HCT116 (cell line): Measurements from ENCODE around the gene DOCK11.

Source experiments
- EGR1 ChIP-seq: IDR thresholded peaks from 2 replicates; pipeline ENCODE4 v1.6.1; 2012; ENCODE audit warnings: low read depth
- EZH2 ChIP-seq: fragments of 200-600 bp; sonication (generic); IDR thresholded peaks from 2 replicates; pipeline ENCODE4 v1.6.1; 2017; ENCODE audit warnings: antibody characterized with exemption, mixed run types
- POLR2A ChIP-seq: IDR thresholded peaks from 2 replicates; pipeline ENCODE4 v1.7.0; 2011; ENCODE audit warnings: borderline replicate concordance; ENCODE audit not compliant: insufficient read depth, insufficient read length; ENCODE audit errors: extremely low read depth
- POLR2AphosphoS5 ChIP-seq: IDR thresholded peaks from 2 replicates; pipeline ENCODE4 v1.6.1; 2011; ENCODE audit warnings: mild to moderate bottlenecking, low read depth, low read length, moderate library complexity
- RAD21 ChIP-seq: IDR thresholded peaks from 2 replicates; pipeline ENCODE4 v1.6.1; 2012; ENCODE audit warnings: low read depth, mild to moderate bottlenecking
- SP1 ChIP-seq: IDR thresholded peaks from 2 replicates; pipeline ENCODE4 v1.6.1; 2012; ENCODE audit warnings: low read depth
- SRF ChIP-seq: IDR thresholded peaks from 2 replicates; pipeline ENCODE4 v1.6.1; 2012; ENCODE audit warnings: low read depth
- ZNF274 ChIP-seq: fragments of 200-500 bp; sonication (Bioruptor generic); IDR thresholded peaks from 2 replicates; pipeline ENCODE4 v1.6.1; 2014; ENCODE audit warnings: mild to moderate bottlenecking, low read depth, low read length, inconsistent platforms
- TF ChIP-seq, protein P1 (sequence below), 3 experiments: fragments of 200-600 bp in 1 of 3; sonication (generic) in 1 of 3; IDR thresholded peaks in 2 of 3; conservative IDR thresholded peaks in 1 of 3; 2 replicates each; pipeline ENCODE4 v1.5.1; 2012 to 2017; ENCODE audit warnings: low read depth in 2 of 3, low read length in 2 of 3, antibody characterized with exemption in 1 of 3, borderline replicate concordance in 1 of 3, control low read depth in 1 of 3, mild to moderate bottlenecking in 1 of 3, mixed read lengths in 1 of 3, mixed run types in 1 of 3, moderate library complexity in 1 of 3; ENCODE audit not compliant: insufficient read depth in 1 of 3
- TF ChIP-seq, protein P2 (sequence below): IDR thresholded peaks from 2 replicates; pipeline ENCODE4 v1.6.1; 2012
- TF ChIP-seq, protein P3 (sequence below): IDR thresholded peaks from 2 replicates; pipeline ENCODE4 v1.6.1; 2011; ENCODE audit warnings: mild to moderate bottlenecking, low read length, moderate library complexity; ENCODE audit not compliant: insufficient replicate concordance; ENCODE audit errors: extremely low read depth

DNA sequence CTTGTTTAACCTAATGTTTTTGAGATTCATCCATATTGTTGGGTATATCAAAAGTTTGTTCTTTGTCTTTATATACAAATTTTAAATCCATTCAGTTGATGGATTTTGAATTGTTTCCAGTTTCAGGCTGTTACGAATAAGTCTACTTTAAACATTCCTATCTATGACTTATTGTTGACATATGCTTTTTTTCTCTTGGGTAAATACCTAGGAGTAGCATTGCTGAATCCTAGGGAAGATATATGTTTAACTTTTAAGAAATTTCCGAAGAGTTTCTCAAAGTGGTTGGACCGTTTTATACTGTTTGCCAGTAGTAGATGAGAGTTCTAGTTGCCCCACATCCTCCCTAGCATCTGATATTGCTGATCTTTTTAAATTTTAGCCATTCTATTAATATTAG, 170.9 kb downstream of the DOCK11 start:
- TF ChIP-seq, protein P1, sequence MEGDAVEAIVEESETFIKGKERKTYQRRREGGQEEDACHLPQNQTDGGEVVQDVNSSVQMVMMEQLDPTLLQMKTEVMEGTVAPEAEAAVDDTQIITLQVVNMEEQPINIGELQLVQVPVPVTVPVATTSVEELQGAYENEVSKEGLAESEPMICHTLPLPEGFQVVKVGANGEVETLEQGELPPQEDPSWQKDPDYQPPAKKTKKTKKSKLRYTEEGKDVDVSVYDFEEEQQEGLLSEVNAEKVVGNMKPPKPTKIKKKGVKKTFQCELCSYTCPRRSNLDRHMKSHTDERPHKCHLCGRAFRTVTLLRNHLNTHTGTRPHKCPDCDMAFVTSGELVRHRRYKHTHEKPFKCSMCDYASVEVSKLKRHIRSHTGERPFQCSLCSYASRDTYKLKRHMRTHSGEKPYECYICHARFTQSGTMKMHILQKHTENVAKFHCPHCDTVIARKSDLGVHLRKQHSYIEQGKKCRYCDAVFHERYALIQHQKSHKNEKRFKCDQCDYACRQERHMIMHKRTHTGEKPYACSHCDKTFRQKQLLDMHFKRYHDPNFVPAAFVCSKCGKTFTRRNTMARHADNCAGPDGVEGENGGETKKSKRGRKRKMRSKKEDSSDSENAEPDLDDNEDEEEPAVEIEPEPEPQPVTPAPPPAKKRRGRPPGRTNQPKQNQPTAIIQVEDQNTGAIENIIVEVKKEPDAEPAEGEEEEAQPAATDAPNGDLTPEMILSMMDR (IDR thresholded peaks at IDR 0.05 in 2 of 3, conservative IDR thresholded peaks at IDR 0.05 in 1 of 3; ENCODE audit: borderline replicate concordance in 1 of 3, insufficient read depth in 1 of 3, low read depth in 2 of 3, low read length in 2 of 3), result no peak
- no peak for TF ChIP-seq POLR2A
- no peak for TF ChIP-seq POLR2AphosphoS5
- TF ChIP-seq, protein P2, sequence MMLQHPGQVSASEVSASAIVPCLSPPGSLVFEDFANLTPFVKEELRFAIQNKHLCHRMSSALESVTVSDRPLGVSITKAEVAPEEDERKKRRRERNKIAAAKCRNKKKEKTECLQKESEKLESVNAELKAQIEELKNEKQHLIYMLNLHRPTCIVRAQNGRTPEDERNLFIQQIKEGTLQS, result no peak
- TF ChIP-seq SRF, result no peak
- TF ChIP-seq EGR1, result no peak
- TF ChIP-seq RAD21, result no peak
- TF ChIP-seq ZNF274, result no peak
- no peak for TF ChIP-seq EZH2
- TF ChIP-seq, protein P3, sequence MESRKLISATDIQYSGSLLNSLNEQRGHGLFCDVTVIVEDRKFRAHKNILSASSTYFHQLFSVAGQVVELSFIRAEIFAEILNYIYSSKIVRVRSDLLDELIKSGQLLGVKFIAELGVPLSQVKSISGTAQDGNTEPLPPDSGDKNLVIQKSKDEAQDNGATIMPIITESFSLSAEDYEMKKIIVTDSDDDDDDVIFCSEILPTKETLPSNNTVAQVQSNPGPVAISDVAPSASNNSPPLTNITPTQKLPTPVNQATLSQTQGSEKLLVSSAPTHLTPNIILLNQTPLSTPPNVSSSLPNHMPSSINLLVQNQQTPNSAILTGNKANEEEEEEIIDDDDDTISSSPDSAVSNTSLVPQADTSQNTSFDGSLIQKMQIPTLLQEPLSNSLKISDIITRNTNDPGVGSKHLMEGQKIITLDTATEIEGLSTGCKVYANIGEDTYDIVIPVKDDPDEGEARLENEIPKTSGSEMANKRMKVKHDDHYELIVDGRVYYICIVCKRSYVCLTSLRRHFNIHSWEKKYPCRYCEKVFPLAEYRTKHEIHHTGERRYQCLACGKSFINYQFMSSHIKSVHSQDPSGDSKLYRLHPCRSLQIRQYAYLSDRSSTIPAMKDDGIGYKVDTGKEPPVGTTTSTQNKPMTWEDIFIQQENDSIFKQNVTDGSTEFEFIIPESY, result no peak
- no peak for TF ChIP-seq SP1
